K562 (cell line): ENCODE results near the gene FOSL1. TPM values are rescaled to one million over a fixed set of nuclear protein-coding genes. Genes with fewer than 3 reads are reported as not detected.

Source experiments
- ARNT ChIP-seq, 2 experiments: fragments of 450-650 bp; IDR thresholded peaks; 2 replicates each; pipeline ENCODE4 v1.6.1; 2016; ENCODE audit warnings: mild to moderate bottlenecking in 1 of 2
- BRCA1 ChIP-seq, 2 experiments: fragments of 450-650 bp in 1 of 2; sonication (generic) in 1 of 2; formaldehyde crosslinking in 1 of 2; IDR thresholded peaks; 2 replicates each; pipeline versions ENCODE4 v1.5.0 to v1.6.1; 2017 to 2020; ENCODE audit warnings: mild to moderate bottlenecking in 1 of 2, missing genetic modification reagents in 1 of 2
- CSDE1 ChIP-seq, 2 experiments: fragments of 450-650 bp; IDR thresholded peaks; 2 replicates each; pipeline ENCODE4 v1.6.1; 2016; ENCODE audit warnings: mild to moderate bottlenecking in 1 of 2
- EGR1 ChIP-seq: fragments of 450-650 bp; conservative IDR thresholded peaks from 2 replicates; pipeline ENCODE4 v1.6.1; 2017; ENCODE audit warnings: mild to moderate bottlenecking
- ELF1 ChIP-seq: fragments of 200-800 bp; sonication (Bioruptor generic); IDR thresholded peaks from 2 replicates; pipeline ENCODE4 v1.6.1; 2016; ENCODE audit warnings: missing genetic modification characterization, missing compliant biosample characterization
- ETS2 ChIP-seq: IDR thresholded peaks from 2 replicates; pipeline ENCODE4 v1.6.1; 2016; ENCODE audit warnings: borderline replicate concordance, missing genetic modification characterization, mild to moderate bottlenecking, moderate library complexity, missing compliant biosample characterization; ENCODE audit not compliant: poor library complexity, severe bottlenecking
- FOXJ2 ChIP-seq: fragments of 200-800 bp; sonication (Bioruptor generic); IDR thresholded peaks from 2 replicates; pipeline ENCODE4 v1.6.1; 2016; ENCODE audit warnings: missing genetic modification characterization, missing compliant biosample characterization
- GABPB2 ChIP-seq: fragments of 250-450 bp; sonication (Bioruptor Pico); conservative IDR thresholded peaks from 2 replicates; pipeline ENCODE4 v1.5.1; 2021; ENCODE audit warnings: mild to moderate bottlenecking
- NBN ChIP-seq: fragments of 450-650 bp; IDR thresholded peaks from 2 replicates; pipeline ENCODE4 v1.6.1; 2016; ENCODE audit warnings: low read depth, mild to moderate bottlenecking
- NCOA2 ChIP-seq, 2 experiments: fragments of 450-650 bp; IDR thresholded peaks; 2 replicates each; pipeline ENCODE4 v1.6.1; 2018; ENCODE audit warnings: mild to moderate bottlenecking in 2 of 2, moderate library complexity in 1 of 2; ENCODE audit not compliant: partially characterized antibody in 2 of 2
- NFIC ChIP-seq: fragments of 450-650 bp; IDR thresholded peaks from 2 replicates; pipeline ENCODE4 v1.6.1; 2017; ENCODE audit warnings: mild to moderate bottlenecking, inconsistent platforms
- NR3C1 ChIP-seq: sonication (generic); formaldehyde crosslinking; IDR thresholded peaks from 2 replicates; pipeline ENCODE4 v1.8.1; 2022; ENCODE audit warnings: missing genetic modification reagents
- RBBP5 ChIP-seq: fragments of 200-600 bp; sonication (generic); IDR thresholded peaks from 2 replicates; pipeline ENCODE4 v1.6.1; 2012; ENCODE audit warnings: borderline replicate concordance, mild to moderate bottlenecking, low read length, control low read depth, inconsistent platforms; ENCODE audit not compliant: insufficient read depth, poor library complexity, severe bottlenecking
- RBFOX2 ChIP-seq: fragments of 200-400 bp; formaldehyde crosslinking; IDR thresholded peaks from 2 replicates; pipeline ENCODE4 v1.6.1; 2017; ENCODE audit warnings: low read depth, mild to moderate bottlenecking, low read length, moderate library complexity
- RBM25 ChIP-seq: fragments of 200-400 bp; formaldehyde crosslinking; IDR thresholded peaks from 2 replicates; pipeline ENCODE4 v1.6.1; 2018; ENCODE audit warnings: low read length, low read depth, moderate library complexity; ENCODE audit not compliant: severe bottlenecking
- RCOR1 ChIP-seq, 2 experiments: IDR thresholded peaks; 2 replicates each; pipeline ENCODE4 v1.6.1; 2012; ENCODE audit warnings: low read depth in 2 of 2, low read length in 2 of 2, borderline replicate concordance in 1 of 2, improper control_type of control experiment in 1 of 2
- SMARCB1 ChIP-seq: IDR thresholded peaks from 2 replicates; pipeline ENCODE4 v1.6.1; 2011; ENCODE audit warnings: improper control_type of control experiment, low read depth; ENCODE audit not compliant: insufficient read length
- TARDBP ChIP-seq: fragments of 450-650 bp; IDR thresholded peaks from 2 replicates; pipeline ENCODE4 v1.6.1; 2016
- TCF15 ChIP-seq: fragments of 250-450 bp; sonication (Bioruptor Pico); IDR thresholded peaks from 2 replicates; pipeline ENCODE4 v1.8.0; 2022; ENCODE audit warnings: moderate library complexity, mild to moderate bottlenecking, inconsistent platforms
- TCFL5 ChIP-seq: fragments of 250-450 bp; sonication (Bioruptor Pico); conservative IDR thresholded peaks from 2 replicates; pipeline ENCODE4 v1.6.1; 2021; ENCODE audit warnings: mild to moderate bottlenecking, moderate library complexity, matching md5 sums
- ZBTB7A ChIP-seq: IDR thresholded peaks from 2 replicates; pipeline ENCODE4 v1.6.1; 2011; ENCODE audit warnings: low read depth, mild to moderate bottlenecking, low read length, moderate library complexity, borderline replicate concordance; ENCODE audit not compliant: control insufficient read depth
- ZFP36 ChIP-seq: fragments of 150-350 bp; IDR thresholded peaks from 2 replicates; pipeline ENCODE4 v1.6.1; 2018; ENCODE audit warnings: low read length, low read depth; ENCODE audit not compliant: partially characterized antibody
- ZNF586 ChIP-seq: fragments of 450-650 bp; formaldehyde crosslinking; conservative IDR thresholded peaks from 2 replicates; pipeline ENCODE4 v1.4.0; 2020; ENCODE audit warnings: mild to moderate bottlenecking, moderate library complexity
- ZNF766 ChIP-seq: fragments of 200-800 bp; sonication (Bioruptor generic); conservative IDR thresholded peaks from 2 replicates; pipeline ENCODE4 v1.6.1; 2016; ENCODE audit warnings: missing genetic modification characterization, missing compliant biosample characterization
- polyA plus RNA-seq, 8 experiments: library from polyadenylated mRNA; depleted of rRNA in 4 of 8; stranded (reverse) in 5 of 8; unstranded in 3 of 8; fragments of >200 nt; fragmentation: Nextera tagmentation in 2 of 8; fragmentation: Illumina TruSeq in 1 of 8; extraction: Ambion mirVana in 2 of 8; extraction: Trizol in 1 of 8; gene quantifications; 2 replicates each; pipeline versions ENCODE4 v1.2.1 to v1.2.3, GENCODE V29; 2011 to 2014; ENCODE audit warnings: inconsistent platforms in 1 of 8, missing spikeins in 1 of 8
- total RNA-seq, 7 experiments: library from RNA; depleted of rRNA in 6 of 7; stranded (reverse); fragments of >200 nt in 6 of 7; fragmentation: Illumina TruSeq in 2 of 7; extraction: Trizol in 2 of 7; gene quantifications; 2 replicates each; pipeline versions ENCODE4 v1.2.1 to v1.2.3, GENCODE V29; 2011 to 2021; ENCODE audit warnings: low replicate concordance in 1 of 7
- TF ChIP-seq, protein P1 (sequence below): fragments of 250-450 bp; sonication (Bioruptor Pico); IDR thresholded peaks from 2 replicates; pipeline ENCODE4 v1.4.0; 2020; ENCODE audit warnings: mild to moderate bottlenecking, moderate library complexity, borderline replicate concordance

Gene FOSL1
- total and polyA plus RNA-seq, 9 of the 15 experiments (the other 6 are each of a cell fraction or from before 2014, with no cell fraction given), result 3.5 to 39.6 (median 10.0) TPM

DNA sequence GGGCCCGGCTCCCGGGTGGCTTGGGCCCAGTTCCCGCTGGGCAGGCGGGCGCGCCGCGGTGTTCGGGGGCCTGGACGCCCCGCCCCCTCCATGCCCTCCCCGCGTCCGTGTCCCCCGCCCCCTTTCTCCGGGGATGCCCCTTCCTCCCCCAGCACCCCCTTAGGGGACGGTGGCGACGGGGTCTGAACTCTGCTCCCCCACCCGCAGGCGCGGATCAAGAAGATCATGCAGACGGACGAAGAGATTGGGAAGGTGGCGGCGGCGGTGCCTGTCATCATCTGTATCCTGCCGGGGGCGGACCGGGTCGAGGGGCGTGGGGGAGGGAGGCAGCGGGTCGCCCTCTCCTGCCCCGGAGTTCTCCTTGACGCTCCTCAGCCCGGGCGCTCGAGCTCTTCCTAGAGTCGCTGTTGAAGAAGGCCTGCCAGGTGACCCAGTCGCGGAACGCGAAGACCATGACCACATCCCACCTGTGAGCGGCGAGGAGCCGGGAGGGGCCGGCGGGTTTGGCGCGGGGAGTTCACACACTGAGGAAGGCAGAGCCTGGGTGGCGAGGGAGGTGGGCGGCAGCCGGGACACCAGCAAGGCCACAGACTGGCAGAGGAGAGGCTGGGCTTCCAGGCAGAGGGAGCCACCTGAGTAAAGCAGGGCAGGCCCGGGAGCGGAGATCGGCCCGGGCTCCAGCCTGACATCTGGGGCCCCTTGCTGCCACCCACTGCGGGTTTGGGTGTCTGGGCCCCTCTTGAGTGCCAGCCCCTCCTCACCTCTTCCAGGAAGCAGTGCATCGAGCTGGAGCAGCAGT, 19.6 kb upstream of the FOSL1 start (continued):
- TF ChIP-seq SMARCB1 (no peak), ZNF586 (no peak), TCFL5 (no peak), NFIC (peak; percentile 13; the same call in 1 of the 2 replicates), NR3C1 (CRISPR knock-in tag) (no peak), TARDBP (no peak), TCF15 (CRISPR knock-in tag) (no peak), CSDE1 (IDR thresholded peaks at IDR 0.05) (no peak), NBN (no peak), RCOR1 (IDR thresholded peaks at IDR 0.05; ENCODE audit: borderline replicate concordance in 1 of 2, low read depth in 2 of 2, low read length in 2 of 2) (no peak), BRCA1 (IDR thresholded peaks at IDR 0.05) (no peak), BRCA1 (CRISPR knock-in tag; IDR thresholded peaks at IDR 0.05) (0 out of 2 replicates have a peak, but pooled peaks have one; percentile 7), ZFP36 (no peak), ARNT (IDR thresholded peaks at IDR 0.05) (no peak), ELF1 (tag) (no peak), NCOA2 (IDR thresholded peaks at IDR 0.05; ENCODE audit: partially characterized antibody in 2 of 2) (no peak), RBFOX2 (no peak), RBM25 (no peak), ZBTB7A (peak; percentile 72; the same call in 1 of the 2 replicates), GABPB2 (CRISPR knock-in tag) (no peak), EGR1 (peak; percentile 74), RBBP5 (peak; percentile 12), ZNF766 (CRISPR knock-in tag) (0 out of 2 replicates have a peak, but pooled peaks have one; percentile 10), FOXJ2 (tag) (0 out of 2 replicates have a peak, but pooled peaks have one; percentile 1), ETS2 (peak; percentile 4)
- TF ChIP-seq, protein P1, sequence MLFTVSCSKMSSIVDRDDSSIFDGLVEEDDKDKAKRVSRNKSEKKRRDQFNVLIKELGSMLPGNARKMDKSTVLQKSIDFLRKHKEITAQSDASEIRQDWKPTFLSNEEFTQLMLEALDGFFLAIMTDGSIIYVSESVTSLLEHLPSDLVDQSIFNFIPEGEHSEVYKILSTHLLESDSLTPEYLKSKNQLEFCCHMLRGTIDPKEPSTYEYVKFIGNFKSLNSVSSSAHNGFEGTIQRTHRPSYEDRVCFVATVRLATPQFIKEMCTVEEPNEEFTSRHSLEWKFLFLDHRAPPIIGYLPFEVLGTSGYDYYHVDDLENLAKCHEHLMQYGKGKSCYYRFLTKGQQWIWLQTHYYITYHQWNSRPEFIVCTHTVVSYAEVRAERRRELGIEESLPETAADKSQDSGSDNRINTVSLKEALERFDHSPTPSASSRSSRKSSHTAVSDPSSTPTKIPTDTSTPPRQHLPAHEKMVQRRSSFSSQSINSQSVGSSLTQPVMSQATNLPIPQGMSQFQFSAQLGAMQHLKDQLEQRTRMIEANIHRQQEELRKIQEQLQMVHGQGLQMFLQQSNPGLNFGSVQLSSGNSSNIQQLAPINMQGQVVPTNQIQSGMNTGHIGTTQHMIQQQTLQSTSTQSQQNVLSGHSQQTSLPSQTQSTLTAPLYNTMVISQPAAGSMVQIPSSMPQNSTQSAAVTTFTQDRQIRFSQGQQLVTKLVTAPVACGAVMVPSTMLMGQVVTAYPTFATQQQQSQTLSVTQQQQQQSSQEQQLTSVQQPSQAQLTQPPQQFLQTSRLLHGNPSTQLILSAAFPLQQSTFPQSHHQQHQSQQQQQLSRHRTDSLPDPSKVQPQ (CRISPR knock-in tag), result no peak
